HUES48 (cell line): ENCODE results near the gene PICALM.
"Not testable (repeated sequence)": the region's sequence is repeated elsewhere in the genome, so short reads cannot be mapped to it uniquely, and the experiment has no call there.

Experiments
- H3K27ac ChIP-seq: one replicate; pipeline ENCODE4 v1.7.0; 2013; ENCODE audit warnings: low read depth, low read length, inconsistent platforms
- H3K27me3 ChIP-seq: 2 replicates; pipeline ENCODE4 v1.6.1; 2013; ENCODE audit warnings: mild to moderate bottlenecking, low read length; ENCODE audit not compliant: control insufficient read depth, insufficient read depth
- H3K36me3 ChIP-seq: 2 replicates; pipeline ENCODE4 v1.6.1; 2013; ENCODE audit warnings: low read length; ENCODE audit not compliant: control insufficient read depth, insufficient read depth
- H3K4me1 ChIP-seq: 2 replicates; pipeline ENCODE4 v1.6.1; 2013; ENCODE audit warnings: mild to moderate bottlenecking, low read length; ENCODE audit not compliant: control insufficient read depth, insufficient read depth
- H3K4me3 ChIP-seq: 2 replicates; pipeline ENCODE4 v1.5.1; 2013; ENCODE audit warnings: mild to moderate bottlenecking, low read depth, low read length
- H3K9ac ChIP-seq: 2 replicates; pipeline ENCODE4 v1.6.1; 2013; ENCODE audit warnings: mild to moderate bottlenecking, low read depth, low read length, moderate library complexity
- H3K9me3 ChIP-seq: 2 replicates; pipeline ENCODE4 v1.6.1; 2013; ENCODE audit warnings: low read length; ENCODE audit not compliant: control insufficient read depth, insufficient read depth

PICALM gene

DNA sequence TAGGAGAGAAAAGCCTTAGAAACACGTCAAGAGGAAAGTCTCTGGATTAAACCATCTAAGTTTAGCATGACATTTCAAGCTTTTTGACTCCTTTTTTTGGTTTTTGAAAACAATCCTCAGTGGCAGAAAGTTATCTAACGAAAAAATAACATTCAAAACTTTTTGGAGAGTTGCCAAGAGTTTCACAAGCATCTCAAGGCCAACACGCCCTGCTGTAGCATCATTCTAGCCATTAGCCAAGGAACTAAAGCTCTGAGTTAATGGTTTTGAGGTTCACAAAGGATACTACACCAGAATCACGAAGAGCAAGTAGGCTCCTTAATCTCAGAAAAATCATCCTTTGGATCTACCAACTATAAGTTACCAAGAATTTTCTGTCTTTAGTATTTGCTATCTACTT, 94.8 kb downstream of the PICALM start:
- H3K27me3 ChIP-seq: no peaks in the 10 kb centered on the region
- H3K4me3 ChIP-seq: no peak overlapping the region
- H3K9ac ChIP-seq: no peak overlapping the region
- peaks cover 76% of the 10 kb centered on the region for H3K36me3 ChIP-seq
- no peaks in the 10 kb centered on the region for H3K9me3 ChIP-seq
- no peak overlapping the region for H3K27ac ChIP-seq
- no peaks in the 10 kb centered on the region for H3K4me1 ChIP-seq

DNA sequence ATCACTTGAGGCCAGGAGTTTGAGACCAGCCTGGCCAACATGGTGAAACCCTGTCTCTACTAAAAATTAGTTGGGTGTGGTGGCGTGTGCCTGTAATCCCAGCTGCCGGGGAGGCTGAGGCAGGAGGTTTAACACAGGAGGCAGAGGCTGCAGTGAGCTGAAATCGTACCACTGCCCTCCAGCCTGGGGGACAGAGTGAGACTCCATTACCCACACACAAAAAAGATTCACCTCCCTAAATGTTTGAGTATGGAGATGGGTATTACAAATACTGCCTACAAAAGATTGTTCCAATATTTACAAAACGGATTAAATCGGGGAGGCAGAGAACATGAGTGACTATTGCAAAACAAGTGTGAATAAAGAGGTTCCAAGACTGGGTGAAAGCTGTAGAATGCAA, 98.3 kb downstream of the PICALM start:
- Histone ChIP-seq H3K4me1 (peaks cover 18% of the 10 kb centered on the region; the same call in 1 of the 2 replicates), H3K9ac (no peak overlapping the region), H3K36me3 (peaks cover 62% of the 10 kb centered on the region), H3K27me3 (no peaks in the 10 kb centered on the region), H3K27ac (no peak overlapping the region), H3K9me3 (no peaks in the 10 kb centered on the region), H3K4me3 (no peak overlapping the region)

DNA sequence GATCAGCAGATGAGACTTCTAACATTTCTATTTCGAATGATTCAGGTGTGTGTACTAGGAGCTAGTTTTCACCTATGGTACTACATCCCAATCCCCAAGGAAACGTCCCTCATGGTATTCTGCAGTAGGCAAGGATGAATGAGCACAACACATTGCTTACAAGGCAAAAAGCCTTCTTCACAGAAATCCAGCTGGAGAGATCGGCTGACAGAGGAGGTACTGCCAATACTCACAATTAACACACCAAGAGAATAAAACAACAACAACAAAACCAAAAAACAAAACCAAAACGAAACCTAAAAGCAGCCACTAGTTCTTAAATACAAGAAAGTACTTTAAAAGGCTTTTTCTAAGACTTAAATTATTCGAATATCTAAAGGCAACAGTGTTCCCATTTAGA, 101.4 kb downstream of the PICALM start:
- no peaks in the 10 kb centered on the region for H3K9me3 ChIP-seq
- no peak overlapping the region for H3K27ac ChIP-seq
- H3K36me3 ChIP-seq: peaks cover 51% of the 10 kb centered on the region
- no peak overlapping the region for H3K4me3 ChIP-seq
- H3K9ac ChIP-seq: no peak overlapping the region
- H3K27me3 ChIP-seq: no peaks in the 10 kb centered on the region
- H3K4me1 ChIP-seq: peaks cover 20% of the 10 kb centered on the region; the same call in 1 of the 2 replicates

DNA sequence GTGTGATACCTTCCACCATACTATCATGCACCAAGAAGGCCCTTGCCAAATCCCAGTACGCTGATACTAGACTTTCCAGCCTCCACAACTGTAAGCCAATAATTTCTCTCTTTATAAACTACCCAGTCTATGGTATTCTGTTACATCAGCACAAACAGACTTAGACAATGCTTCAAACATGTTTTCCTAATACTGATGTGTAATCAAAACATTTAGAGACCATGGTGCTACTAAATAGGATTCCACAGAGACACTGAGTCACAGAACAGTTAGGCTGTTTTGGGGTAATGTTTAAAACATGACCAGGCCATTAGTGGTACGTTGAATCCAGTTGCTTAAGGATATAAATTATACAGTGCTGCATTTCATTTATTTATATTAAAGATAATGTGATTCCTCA, 103.7 kb downstream of the PICALM start:
- no peaks in the 10 kb centered on the region for H3K9me3 ChIP-seq
- H3K36me3 ChIP-seq: peaks cover 40% of the 10 kb centered on the region
- no peaks in the 10 kb centered on the region for H3K27me3 ChIP-seq
- no peak overlapping the region for H3K27ac ChIP-seq
- H3K9ac ChIP-seq: no peak overlapping the region
- no peak overlapping the region for H3K4me3 ChIP-seq
- peaks cover 25% of the 10 kb centered on the region for H3K4me1 ChIP-seq

DNA sequence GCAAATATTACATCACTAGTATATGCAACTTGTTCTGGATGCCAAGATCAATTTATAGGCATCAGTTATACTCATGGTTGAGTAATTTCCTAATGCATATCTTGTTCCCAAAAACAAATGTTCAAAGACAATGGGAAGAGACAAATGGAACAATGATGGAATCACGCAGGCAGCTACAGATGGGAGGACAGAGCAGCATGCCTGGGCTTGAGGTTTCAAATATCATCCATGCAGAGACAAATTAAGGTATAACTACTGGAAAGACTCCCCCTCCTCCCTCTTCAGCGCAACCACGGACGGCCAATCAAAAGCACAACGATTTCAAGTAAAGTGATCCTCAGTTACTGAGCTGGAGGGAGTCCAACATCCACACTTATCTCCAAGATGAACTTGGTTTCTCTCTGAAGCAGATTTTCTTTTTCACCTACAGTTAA, 106.9 kb downstream of the PICALM start:
- Histone ChIP-seq H3K9me3 (no peaks in the 10 kb centered on the region), H3K27me3 (no peaks in the 10 kb centered on the region), H3K4me1 (peaks cover 7% of the 10 kb centered on the region; the same call in 1 of the 2 replicates), H3K36me3 (peaks cover 57% of the 10 kb centered on the region), H3K9ac (no peak overlapping the region), H3K27ac (no peak overlapping the region), H3K4me3 (no peak overlapping the region)

DNA sequence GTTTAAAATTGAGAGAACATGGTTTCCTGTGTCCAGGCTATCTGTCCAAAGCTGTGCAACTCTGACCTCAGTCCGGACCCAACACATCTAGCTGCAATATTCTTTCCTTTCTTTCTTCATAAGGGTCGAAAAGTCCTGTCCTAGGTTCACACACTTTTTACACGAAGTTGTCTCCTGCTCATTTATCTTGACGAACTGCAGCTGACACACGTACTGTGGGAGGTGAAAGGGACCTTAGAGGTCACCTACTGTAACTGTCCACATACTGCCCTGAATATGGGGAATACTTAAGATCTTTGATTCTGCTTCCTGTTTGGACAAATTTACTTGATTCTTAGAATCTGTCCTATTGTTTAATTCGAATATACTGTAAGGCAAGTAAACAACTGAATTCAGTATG, 107.8 kb downstream of the PICALM start:
- Histone ChIP-seq H3K4me1 (peaks cover 7% of the 10 kb centered on the region; the same call in 1 of the 2 replicates), H3K9ac (no peak overlapping the region), H3K36me3 (peaks cover 57% of the 10 kb centered on the region), H3K4me3 (no peak overlapping the region), H3K27me3 (no peaks in the 10 kb centered on the region), H3K9me3 (no peaks in the 10 kb centered on the region), H3K27ac (no peak overlapping the region)

DNA sequence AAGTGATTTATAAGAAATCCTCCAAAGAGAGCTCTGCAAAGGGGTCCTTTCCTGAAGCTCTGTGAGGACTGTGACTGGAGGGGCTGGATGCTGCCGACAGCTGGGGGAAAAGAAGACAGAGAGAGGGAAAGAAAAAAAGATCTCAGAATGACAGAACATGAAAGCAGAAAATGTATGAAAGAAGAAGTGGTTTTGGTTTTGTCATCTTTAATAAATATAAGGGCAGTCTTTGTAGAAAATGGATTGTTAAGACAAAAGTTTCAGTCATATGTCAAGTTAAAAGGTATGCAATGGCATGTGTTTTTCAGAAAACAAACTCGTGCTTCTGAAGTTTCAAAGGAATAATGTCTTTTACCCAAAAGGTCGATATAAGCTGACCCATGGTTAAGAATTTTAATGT, 108.2 kb downstream of the PICALM start:
- Histone ChIP-seq H3K4me3 (no peak overlapping the region), H3K27ac (no peak overlapping the region), H3K4me1 (peaks cover 7% of the 10 kb centered on the region; the same call in 1 of the 2 replicates), H3K36me3 (peaks cover 57% of the 10 kb centered on the region), H3K9ac (no peak overlapping the region), H3K27me3 (no peaks in the 10 kb centered on the region), H3K9me3 (no peaks in the 10 kb centered on the region)

DNA sequence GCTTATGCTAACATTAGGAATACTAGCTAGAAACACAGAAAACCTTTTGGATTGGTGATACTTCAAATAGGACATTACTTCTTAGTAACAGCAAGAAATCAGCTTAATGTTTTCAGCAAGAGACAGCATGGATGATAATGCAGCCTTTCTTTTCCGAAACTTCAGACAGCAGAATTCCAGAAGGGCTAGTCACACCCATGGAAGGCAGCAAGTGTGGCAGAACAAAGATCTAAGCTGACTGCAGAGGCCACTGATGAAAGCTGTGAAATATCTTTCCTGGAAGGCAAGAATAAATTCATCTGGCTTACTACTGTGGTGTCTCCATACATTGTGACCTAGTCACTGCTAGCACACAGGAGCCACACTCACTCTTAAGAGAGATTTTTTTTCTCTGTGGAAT, 113.4 kb downstream of the PICALM start:
- Histone ChIP-seq H3K27ac (no peak overlapping the region), H3K36me3 (peaks cover 40% of the 10 kb centered on the region), H3K9ac (no peak overlapping the region), H3K4me3 (no peak overlapping the region), H3K9me3 (no peaks in the 10 kb centered on the region), H3K27me3 (no peaks in the 10 kb centered on the region), H3K4me1 (no peaks in the 10 kb centered on the region)

DNA sequence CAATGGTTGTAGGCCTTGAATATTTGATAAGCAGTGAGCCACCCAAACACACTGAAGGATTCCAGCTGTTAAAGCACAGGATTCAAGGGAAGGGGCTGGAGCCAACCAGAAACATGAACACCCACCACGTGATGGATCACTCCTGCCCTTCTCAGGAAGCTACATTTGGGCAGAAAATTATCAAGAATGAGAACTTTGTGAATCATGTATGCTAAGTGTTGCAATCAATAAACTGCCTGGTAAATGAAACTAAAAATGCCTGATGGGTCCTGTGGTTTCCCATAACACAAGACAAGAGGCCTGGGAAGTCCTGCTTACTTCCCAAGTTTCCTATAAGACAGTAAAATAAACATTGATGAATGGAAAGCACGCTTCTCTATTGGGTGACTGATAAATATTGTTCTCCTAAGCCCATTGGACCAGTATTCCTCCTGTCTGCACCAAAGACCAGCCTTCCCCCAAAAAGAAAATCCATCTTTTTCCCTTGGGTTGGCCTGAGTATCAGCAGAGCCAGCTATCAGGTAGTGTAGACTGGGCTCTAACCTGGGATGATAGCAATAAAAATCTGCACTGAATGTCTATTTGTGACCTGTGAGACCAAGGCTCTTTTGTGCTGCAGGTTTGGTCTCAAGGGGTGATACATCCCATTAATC, 115.3 kb downstream of the PICALM start:
- Histone ChIP-seq H3K27ac (no peak overlapping the region), H3K9ac (no peak overlapping the region), H3K36me3 (peaks cover 32% of the 10 kb centered on the region), H3K27me3 (no peaks in the 10 kb centered on the region), H3K4me1 (no peaks in the 10 kb centered on the region), H3K4me3 (no peak overlapping the region), H3K9me3 (no peaks in the 10 kb centered on the region)

DNA sequence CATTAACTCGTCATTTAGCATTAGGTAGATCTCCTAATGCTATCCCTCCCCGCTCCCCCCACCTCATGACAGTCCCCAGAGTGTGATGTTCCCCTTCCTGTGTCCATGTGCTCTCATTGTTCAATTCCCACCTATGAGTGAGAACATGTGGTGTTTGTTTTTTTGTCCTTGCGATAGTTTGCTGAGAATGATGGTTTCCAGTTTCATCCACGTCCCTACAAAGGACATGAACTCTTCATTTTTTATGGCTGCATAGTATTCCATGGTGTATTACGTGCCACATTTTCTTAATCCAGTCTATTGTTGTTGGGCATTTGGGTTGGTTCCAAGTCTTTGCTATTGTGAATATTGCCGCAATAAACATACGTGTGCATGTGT, 116.8 kb downstream of the PICALM start:
- H3K27ac ChIP-seq, H3K4me3 ChIP-seq, H3K4me1 ChIP-seq, H3K9me3 ChIP-seq, H3K27me3 ChIP-seq, H3K9ac ChIP-seq: not testable (repeated sequence)
- H3K36me3 ChIP-seq: peaks cover 17% of the 10 kb centered on the region

DNA sequence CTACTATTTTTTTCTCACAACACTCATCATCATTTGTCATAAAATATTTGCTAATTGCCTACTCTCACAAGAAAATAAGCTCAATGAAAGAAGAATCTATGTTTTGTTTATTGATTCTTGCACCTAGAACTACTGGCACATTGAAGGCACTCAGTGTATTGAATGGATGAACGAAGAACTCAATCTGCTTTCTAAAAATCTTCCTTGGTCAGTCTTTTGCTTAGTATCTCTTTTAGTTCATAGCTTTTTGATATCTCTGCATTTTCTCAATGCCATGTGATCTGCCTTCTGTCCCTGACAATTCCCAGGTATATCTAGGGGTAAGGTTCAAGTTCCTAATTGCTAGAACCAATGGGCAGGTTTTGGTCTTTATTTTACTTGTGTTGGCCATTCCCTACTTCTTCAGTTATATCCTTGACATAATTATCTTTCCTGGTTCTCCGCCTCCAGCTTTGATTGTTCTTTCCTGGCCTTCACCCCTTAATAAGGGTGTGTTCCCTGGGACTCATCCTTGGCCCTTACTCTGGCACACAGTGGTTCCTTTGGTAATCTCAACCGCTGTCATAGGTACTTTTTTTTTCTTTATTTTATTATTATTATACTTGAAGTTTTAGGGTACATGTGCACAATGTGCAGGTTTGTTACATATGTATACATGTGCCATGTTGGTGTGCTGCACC, 117.3 kb downstream of the PICALM start:
- Histone ChIP-seq H3K4me3 (no peak overlapping the region), H3K9ac (no peak overlapping the region), H3K4me1 (no peaks in the 10 kb centered on the region), H3K27ac (no peak overlapping the region), H3K27me3 (no peaks in the 10 kb centered on the region), H3K9me3 (no peaks in the 10 kb centered on the region), H3K36me3 (peaks cover 12% of the 10 kb centered on the region)
